Measurements from ENCODE around the gene HEATR5A. TPM values are rescaled to one million over a fixed set of nuclear protein-coding genes. Genes with fewer than 3 reads are reported as not detected.

HEATR5A gene
- total and polyA plus RNA-seq, 9 of the 15 experiments (the other 6 are each of a cell fraction or from before 2014, with no cell fraction given) = 8.0 to 50.9 (median 23.0) TPM

DNA sequence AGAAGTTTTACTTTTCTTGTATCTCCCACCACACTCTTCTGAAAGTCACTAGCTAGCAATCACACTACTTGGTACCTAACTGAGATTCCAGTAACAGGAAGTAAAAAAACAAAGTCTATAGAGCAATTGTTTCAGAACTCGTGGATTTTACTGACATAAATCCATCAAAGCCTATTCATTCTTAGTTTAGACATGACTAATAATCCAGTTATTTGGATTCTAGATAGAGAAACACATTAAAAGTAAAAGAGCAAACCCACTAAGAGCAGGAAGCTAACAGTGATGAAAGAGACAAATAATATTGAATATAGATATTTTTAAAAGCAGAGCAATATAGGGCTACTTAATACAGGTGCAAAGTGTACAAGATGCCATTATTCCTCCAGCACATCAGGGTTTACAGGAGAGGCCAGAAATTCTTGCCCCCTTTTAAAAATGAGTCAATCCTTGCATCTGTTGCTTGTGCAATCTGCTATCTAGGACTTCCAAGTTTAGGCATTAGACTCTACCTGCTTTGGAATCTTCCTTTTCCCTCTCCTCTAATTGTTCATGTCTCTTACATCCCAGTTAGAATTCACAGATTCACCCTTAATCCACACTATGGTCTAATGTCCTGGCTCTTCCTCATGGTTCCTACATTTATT lies 6.0 kb downstream of the HEATR5A start (continued):
- TF ChIP-seq TAF15 (IDR thresholded peaks at IDR 0.05; ENCODE audit: low read depth, low read length) (no peak), ZNF609 (CRISPR knock-in tag; IDR thresholded peaks at IDR 0.05; ENCODE audit: borderline replicate concordance) (no peak), ZNF12 (CRISPR knock-in tag; IDR thresholded peaks at IDR 0.05) (no peak), NFXL1 (CRISPR knock-in tag; IDR thresholded peaks at IDR 0.05) (no peak), GATAD2B (IDR thresholded peaks at IDR 0.05; ENCODE audit: borderline replicate concordance) (no peak), NFIX (CRISPR knock-in tag; IDR thresholded peaks at IDR 0.05; ENCODE audit: low read depth) (no peak), MTF1 (CRISPR knock-in tag; IDR thresholded peaks at IDR 0.05; ENCODE audit: borderline replicate concordance) (no peak)
